Skin of body (tissue), 2 donors: Measurements from ENCODE around the gene ZNF695. TPM values are rescaled to one million over a fixed set of nuclear protein-coding genes. Genes with fewer than 3 reads are reported as not detected.

Experiments used
- DNase-seq: peaks from one replicate; lab custom pipeline; 2025; lab: John Stamatoyannopoulos, UW
- total RNA-seq: library from RNA; depleted of rRNA; stranded (reverse); fragments of >200 nt; gene quantifications from one replicate; pipeline ENCODE4 v1.2.3, GENCODE V29; 2014

Gene ZNF695
- total RNA-seq, 1 donor from 2014 or later = 1.7 TPM

- no peak for DNase-seq
These were observed 47.7 kb downstream of the ZNF695 start for GRCh38 chr1:246959944-246960693.

- no peak for DNase-seq
These were observed 53.7 kb downstream of the ZNF695 start for GRCh38 chr1:246954126-246954525.

- no peak for DNase-seq
These were observed 56.4 kb downstream of the ZNF695 start for GRCh38 chr1:246951413-246951812.

DNA sequence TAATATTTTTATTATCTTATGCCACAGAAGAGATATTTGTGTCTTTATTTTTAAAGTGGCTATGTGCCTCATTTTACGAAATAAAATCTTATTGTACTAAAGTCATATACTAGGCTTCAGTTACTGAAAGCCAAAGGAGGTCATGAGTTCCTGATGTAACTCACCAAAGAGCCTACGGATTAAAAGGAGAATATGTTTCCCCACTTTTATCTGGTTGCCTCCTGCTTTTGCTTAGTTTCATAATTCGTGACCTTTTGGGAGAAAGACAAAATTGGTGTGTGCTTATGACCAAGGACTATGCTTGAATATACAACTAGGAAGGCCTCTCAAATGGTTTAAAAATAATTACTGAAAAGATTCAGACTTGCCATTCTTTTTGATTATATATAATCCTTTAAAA is 57.9 kb downstream of the ZNF695 start:
- DNase-seq = no peak

DNA sequence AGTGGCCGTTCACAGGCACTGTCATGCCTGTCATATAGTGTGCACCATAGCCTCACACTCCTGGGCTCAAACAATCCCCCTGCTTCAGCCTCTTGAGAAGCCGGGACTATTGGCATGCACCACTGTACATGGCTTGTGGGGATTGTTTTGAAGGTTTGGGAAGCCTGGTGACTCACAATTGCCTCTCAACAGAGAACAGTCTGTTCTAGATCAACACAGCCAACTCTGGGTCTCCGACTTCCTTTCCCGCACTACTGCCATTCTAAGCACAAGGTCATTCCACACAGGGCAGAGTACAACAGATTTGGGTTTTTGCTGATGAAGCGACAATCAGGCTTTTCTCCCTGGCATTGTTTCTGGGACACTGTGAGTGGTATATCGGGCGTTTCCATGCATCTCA is 60.6 kb downstream of the ZNF695 start:
- DNase-seq = no peak

DNA sequence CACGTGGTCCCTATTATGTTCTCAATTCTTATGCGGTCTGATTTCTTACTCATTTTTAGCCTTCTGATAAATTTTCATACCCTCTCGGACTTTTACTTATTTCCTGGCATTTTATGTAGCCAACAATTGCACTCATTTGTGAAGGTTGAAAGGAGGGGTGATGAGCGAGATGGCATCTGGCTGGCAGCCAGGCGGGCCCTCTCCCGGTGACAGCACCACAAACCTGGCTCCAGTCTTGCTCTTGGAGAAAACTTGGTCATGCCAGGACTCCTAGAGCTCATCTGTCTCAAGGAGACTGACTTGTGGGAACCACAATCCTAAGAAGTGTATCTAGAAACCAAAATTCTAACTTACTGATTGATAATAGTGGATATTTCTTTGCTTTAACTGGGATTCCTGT is 61.5 kb downstream of the ZNF695 start:
- DNase-seq = no peak

Other genes with a start within 250 kb of the ZNF695 start
- 35.7 TPM for gene AHCTF1, start 76.1 kb downstream of the ZNF695 start, total RNA-seq
- 4.4 TPM for gene ZNF670, start 70.8 kb upstream of the ZNF695 start, total RNA-seq
- gene ZNF669, start 96.3 kb upstream of the ZNF695 start, total RNA-seq = 6.8 TPM
- 54.8 TPM for gene ZNF124, start 164.0 kb upstream of the ZNF695 start, total RNA-seq
- not detected for gene VN1R5, start 248.0 kb upstream of the ZNF695 start, total RNA-seq